CD4-positive, alpha-beta T cell (primary cell): ENCODE measurements around the gene PRRC2B. TPM values are rescaled to one million over a fixed set of nuclear protein-coding genes. Genes with fewer than 3 reads are reported as not detected.

Experiments
- ATAC-seq: fragments of 200-7000 bp; cut with Tn5 transposase; one replicate; pipeline ENCODE4 v1.10.0; 2022; ENCODE audit warnings: mild to moderate bottlenecking; ENCODE audit not compliant: poor library complexity
- CTCF ChIA-PET: fragments of 350-600 bp; sonication (Branson Sonifier 250); formaldehyde crosslinking; loops from one replicate; lab custom pipeline; 2021; ENCODE audit warnings: antibody characterized with exemption, inconsistent platforms; lab: Charles Lee
- POLR2A ChIA-PET: fragments of 350-600 bp; sonication (Branson Sonifier 250); formaldehyde crosslinking; loops from one replicate; lab custom pipeline; 2021; ENCODE audit warnings: antibody characterized with exemption, inconsistent platforms; lab: Charles Lee
- DNase-seq, 14 experiments: peaks; one replicate each; pipeline ENCODE4 v3.0.0-alpha.2; 2013 to 2020; ENCODE audit warnings: mixed read lengths in 2 of 14
- H3K27ac ChIP-seq, 2 donors: one replicate each; pipeline versions ENCODE4 v1.5.1 to v1.7.0; 2013; ENCODE audit warnings: low read length in 2 of 2, low read depth in 1 of 2, mild to moderate bottlenecking in 1 of 2
- H3K27me3 ChIP-seq, 2 experiments: 1 replicate in 1 of 2; 2 replicates in 1 of 2; pipeline versions ENCODE4 v1.6.1 to v1.7.0; 2013; ENCODE audit warnings: low read length in 2 of 2, control low read depth in 1 of 2, mild to moderate bottlenecking in 1 of 2, moderate library complexity in 1 of 2; ENCODE audit not compliant: insufficient read depth in 2 of 2, control insufficient read depth in 1 of 2
- H3K36me3 ChIP-seq: one replicate; pipeline ENCODE4 v1.6.1; 2013; ENCODE audit warnings: low read length, control low read depth; ENCODE audit not compliant: insufficient read depth
- H3K4me1 ChIP-seq: one replicate; pipeline ENCODE4 v1.6.1; 2013; ENCODE audit warnings: low read length, control low read depth; ENCODE audit not compliant: insufficient read depth
- H3K4me3 ChIP-seq: one replicate; pipeline ENCODE4 v1.5.1; 2013; ENCODE audit warnings: mild to moderate bottlenecking, low read length, moderate library complexity
- H3K9me3 ChIP-seq, 2 experiments: 1 replicate in 1 of 2; 2 replicates in 1 of 2; pipeline versions ENCODE4 v1.6.1 to v1.7.0; 2013; ENCODE audit warnings: low read length in 2 of 2, mild to moderate bottlenecking in 2 of 2, control low read depth in 1 of 2, moderate library complexity in 1 of 2; ENCODE audit not compliant: control insufficient read depth in 1 of 2, insufficient read depth in 1 of 2
- H3K27ac Mint-ChIP-seq: one replicate; pipeline ENCODE4 v1.8.0; 2020; ENCODE audit warnings: mixed read lengths
- H3K27me3 Mint-ChIP-seq: one replicate; pipeline ENCODE4 v1.8.0; 2021; ENCODE audit warnings: mixed read lengths
- H3K36me3 Mint-ChIP-seq: one replicate; pipeline ENCODE4 v1.8.0; 2021; ENCODE audit warnings: low read depth, mixed read lengths
- H3K4me1 Mint-ChIP-seq: one replicate; pipeline ENCODE4 v1.8.0; 2021; ENCODE audit warnings: low read depth, mixed read lengths
- H3K4me3 Mint-ChIP-seq: one replicate; pipeline ENCODE4 v1.8.0; 2020; ENCODE audit warnings: mild to moderate bottlenecking, mixed read lengths
- H3K9me3 Mint-ChIP-seq: one replicate; pipeline ENCODE4 v1.8.0; 2020; ENCODE audit warnings: mixed read lengths
- intact Hi-C, 2 experiments: fragments of 100-400 bp; cut with DNase I in 1 of 2; cut with micrococcal nuclease in 1 of 2; formaldehyde crosslinking; loops; one replicate each; pipeline versions ENCODE4 v1.15.1 to v1.9.0; 2023 to 2025; cut with DNase I, micrococcal nuclease
- total RNA-seq, 174 experiments: library from RNA in 2 of 174; stranded (reverse) in 2 of 174; gene quantifications; one replicate each; pipeline ENCODE4 v1.2.3 and lab custom pipeline; 2021 to 2026
- TF ChIP-seq, protein P1 (sequence below): fragments of 200-600 bp; IDR thresholded peaks from one replicate; pipeline ENCODE4 v1.8.0; 2022; ENCODE audit warnings: antibody characterized with exemption, mild to moderate bottlenecking

The PRRC2B gene
- total RNA-seq, 2 experiments from 2014 or later: 256 to 268 TPM

- peak; percentile 24 for ATAC-seq
- H3K27ac ChIP-seq: peak overlapping the region; percentile 13 to 18
- DNase-seq: peak in 1 of 14 experiments; percentile 55
- H3K36me3 Mint-ChIP-seq: peaks cover 21% of the 10 kb centered on the region
- intact Hi-C loops: loop anchor here in 1 of 2 experiments (1.0 to 5.0 kb wide), 2 partner anchors 8 to 34 kb away; no protein-coding TSS in a partner anchor
- H3K4me3 ChIP-seq: peak overlapping the region; percentile 39
- CTCF ChIA-PET: interaction anchor here (0.7 to 3.9 kb wide), 12 partner anchors 7 to 154 kb away, joined by 3 to 38 read pairs (median 4); partner anchors contain the start of gene PRRC2B
- POLR2A ChIA-PET: interaction anchor here (0.7 to 4.6 kb wide), 20 partner anchors 9 to 948 kb away, joined by 3 to 83 read pairs (median 5); partner anchors contain the start of gene SETX
- H3K36me3 ChIP-seq: peaks cover 7% of the 10 kb centered on the region
- peaks cover 93% of the 10 kb centered on the region for H3K4me1 Mint-ChIP-seq
- TF ChIP-seq, protein P1, sequence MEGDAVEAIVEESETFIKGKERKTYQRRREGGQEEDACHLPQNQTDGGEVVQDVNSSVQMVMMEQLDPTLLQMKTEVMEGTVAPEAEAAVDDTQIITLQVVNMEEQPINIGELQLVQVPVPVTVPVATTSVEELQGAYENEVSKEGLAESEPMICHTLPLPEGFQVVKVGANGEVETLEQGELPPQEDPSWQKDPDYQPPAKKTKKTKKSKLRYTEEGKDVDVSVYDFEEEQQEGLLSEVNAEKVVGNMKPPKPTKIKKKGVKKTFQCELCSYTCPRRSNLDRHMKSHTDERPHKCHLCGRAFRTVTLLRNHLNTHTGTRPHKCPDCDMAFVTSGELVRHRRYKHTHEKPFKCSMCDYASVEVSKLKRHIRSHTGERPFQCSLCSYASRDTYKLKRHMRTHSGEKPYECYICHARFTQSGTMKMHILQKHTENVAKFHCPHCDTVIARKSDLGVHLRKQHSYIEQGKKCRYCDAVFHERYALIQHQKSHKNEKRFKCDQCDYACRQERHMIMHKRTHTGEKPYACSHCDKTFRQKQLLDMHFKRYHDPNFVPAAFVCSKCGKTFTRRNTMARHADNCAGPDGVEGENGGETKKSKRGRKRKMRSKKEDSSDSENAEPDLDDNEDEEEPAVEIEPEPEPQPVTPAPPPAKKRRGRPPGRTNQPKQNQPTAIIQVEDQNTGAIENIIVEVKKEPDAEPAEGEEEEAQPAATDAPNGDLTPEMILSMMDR: no peak
- H3K4me3 Mint-ChIP-seq: peak overlapping the region; percentile 89
- no peaks in the 10 kb centered on the region for H3K27me3 ChIP-seq
- no peaks in the 10 kb centered on the region for H3K9me3 Mint-ChIP-seq
- no peaks in the 10 kb centered on the region for H3K27me3 Mint-ChIP-seq
- peaks cover 93% of the 10 kb centered on the region for H3K4me1 ChIP-seq
- H3K27ac Mint-ChIP-seq: peak overlapping the region; percentile 86
- no peaks in the 10 kb centered on the region for H3K9me3 ChIP-seq
These were observed 12.9 kb downstream of the PRRC2B start for GRCh38 chr9:131406563-131407436.

DNA sequence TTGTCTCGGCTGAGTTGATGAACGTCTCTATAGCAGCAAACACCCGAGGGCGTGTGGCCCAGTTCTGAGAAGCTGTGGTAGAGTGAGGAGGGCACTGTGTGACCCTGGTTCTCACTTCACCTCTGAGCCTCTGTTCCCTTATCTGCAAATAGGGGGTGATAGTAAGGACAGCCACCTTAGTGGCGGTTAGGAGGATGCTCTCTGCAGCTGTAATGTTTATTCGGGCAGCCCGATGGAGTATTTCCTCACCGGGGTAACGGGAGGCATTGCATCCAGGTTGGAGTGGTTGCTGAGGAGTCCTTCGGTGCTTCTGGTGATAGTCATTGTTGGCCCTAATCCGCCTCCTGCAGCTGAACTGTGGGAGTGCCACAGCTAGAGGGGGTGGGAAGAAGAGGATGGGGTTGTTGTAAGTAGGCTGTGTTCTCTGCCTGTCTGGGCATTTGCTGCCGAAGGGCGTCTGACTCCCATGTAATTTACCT lies 13.9 kb downstream of the PRRC2B start:
- Histone ChIP-seq H3K9me3 (no peaks in the 10 kb centered on the region), H3K27me3 (no peaks in the 10 kb centered on the region), H3K27ac (peak overlapping the region; percentile 18 to 39), H3K4me1 (peaks cover 93% of the 10 kb centered on the region), H3K4me3 (peak overlapping the region; percentile 39), H3K36me3 (peaks cover 7% of the 10 kb centered on the region)
- H3K36me3 Mint-ChIP-seq: peaks cover 16% of the 10 kb centered on the region
- no peaks in the 10 kb centered on the region for H3K9me3 Mint-ChIP-seq
- peak; percentile 78 for ATAC-seq
- TF ChIP-seq, protein P1: peak; percentile 71
- H3K27me3 Mint-ChIP-seq: no peaks in the 10 kb centered on the region
- peak overlapping the region; percentile 86 for H3K27ac Mint-ChIP-seq
- peak in 12 of 14 experiments; percentile 26 to 81 (median 52) for DNase-seq
- intact Hi-C loops: loop anchor here (1.0 to 5.0 kb wide), 3 partner anchors 13 to 57 kb away; partner anchors contain the start of gene PRRC2B (in 1 of the 2)
- ChIA-PET CTCF (interaction anchor here (0.7 to 3.9 kb wide), 14 partner anchors 8 to 155 kb away, joined by 3 to 38 read pairs (median 5); partner anchors contain the start of gene PRRC2B), POLR2A (interaction anchor here (0.5 to 4.6 kb wide), 10 partner anchors 10 to 947 kb away, joined by 3 to 83 read pairs (median 5); partner anchors contain the start of gene SETX)
- peaks cover 93% of the 10 kb centered on the region for H3K4me1 Mint-ChIP-seq
- peak overlapping the region; percentile 89 for H3K4me3 Mint-ChIP-seq

GRCh38 chr9:131409458-131409992 lies 15.6 kb downstream of the PRRC2B start:
- H3K4me1 Mint-ChIP-seq: peaks cover 97% of the 10 kb centered on the region
- H3K27me3 ChIP-seq: no peaks in the 10 kb centered on the region
- peak overlapping the region; percentile 84 for H3K4me3 Mint-ChIP-seq
- ChIA-PET POLR2A (interaction anchor here (4.1 kb wide), 1 partner anchor 12 kb away, joined by 26 read pairs; no protein-coding TSS in a partner anchor), CTCF (interaction anchor here (3.9 kb wide), 1 partner anchor 59 kb away, joined by 38 read pairs; no protein-coding TSS in a partner anchor)
- DNase-seq (no peak), ATAC-seq (no peak)
- TF ChIP-seq, protein P1: no peak
- peaks cover 6% of the 10 kb centered on the region for H3K36me3 ChIP-seq
- H3K36me3 Mint-ChIP-seq: peaks cover 22% of the 10 kb centered on the region
- no peaks in the 10 kb centered on the region for H3K9me3 ChIP-seq
- H3K4me1 ChIP-seq: peaks cover 87% of the 10 kb centered on the region
- H3K27ac Mint-ChIP-seq: peak overlapping the region; percentile 86
- intact Hi-C loops: loop anchor here in 1 of 2 experiments (2.0 to 5.0 kb wide), 2 partner anchors 15 to 37 kb away; partner anchors contain the start of gene PRRC2B
- H3K27ac ChIP-seq: no peak overlapping the region
- no peaks in the 10 kb centered on the region for H3K9me3 Mint-ChIP-seq
- H3K27me3 Mint-ChIP-seq: no peaks in the 10 kb centered on the region
- H3K4me3 ChIP-seq: no peak overlapping the region
